Head of caudate nucleus (tissue), 42 donors: ENCODE data around the gene GRAP2.
"Not testable (repeated sequence)": the region's sequence is repeated elsewhere in the genome, so short reads cannot be mapped to it uniquely, and the experiment has no call there.

ENCODE experiments used
- DNase-seq, 42 donors: peaks; one replicate each; pipeline versions ENCODE4 v3.0.0 to v3.0.0-alpha.2; 2020 to 2021; ENCODE audit warnings: mixed read lengths in 7 of 42
- intact Hi-C: fragments of 100-400 bp; cut with DNase I; formaldehyde crosslinking; loops from one replicate; pipeline ENCODE4 v1.15.0; 2022

GRAP2 gene

DNA sequence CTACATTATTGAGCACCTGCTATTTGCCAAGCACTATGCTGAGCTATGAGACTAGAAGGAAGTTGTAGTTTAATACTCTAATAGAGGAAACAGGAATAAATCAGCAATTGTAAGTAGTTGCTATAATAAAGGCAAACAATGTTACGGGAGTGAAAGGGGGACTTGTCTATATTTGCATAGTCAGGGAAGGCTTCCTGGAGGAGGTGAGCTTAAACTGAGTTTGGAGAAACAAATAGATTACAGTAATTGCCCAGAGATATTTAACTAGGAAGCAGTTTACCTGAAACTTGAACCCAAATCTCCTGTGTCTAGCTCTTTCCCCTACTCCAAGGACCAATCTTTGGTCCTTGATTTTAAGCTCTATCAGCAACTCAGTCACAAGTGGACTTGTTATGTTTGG is 5.2 kb upstream of the GRAP2 start:
- DNase-seq, result no peak
- intact Hi-C loops, result no loop called here

DNA sequence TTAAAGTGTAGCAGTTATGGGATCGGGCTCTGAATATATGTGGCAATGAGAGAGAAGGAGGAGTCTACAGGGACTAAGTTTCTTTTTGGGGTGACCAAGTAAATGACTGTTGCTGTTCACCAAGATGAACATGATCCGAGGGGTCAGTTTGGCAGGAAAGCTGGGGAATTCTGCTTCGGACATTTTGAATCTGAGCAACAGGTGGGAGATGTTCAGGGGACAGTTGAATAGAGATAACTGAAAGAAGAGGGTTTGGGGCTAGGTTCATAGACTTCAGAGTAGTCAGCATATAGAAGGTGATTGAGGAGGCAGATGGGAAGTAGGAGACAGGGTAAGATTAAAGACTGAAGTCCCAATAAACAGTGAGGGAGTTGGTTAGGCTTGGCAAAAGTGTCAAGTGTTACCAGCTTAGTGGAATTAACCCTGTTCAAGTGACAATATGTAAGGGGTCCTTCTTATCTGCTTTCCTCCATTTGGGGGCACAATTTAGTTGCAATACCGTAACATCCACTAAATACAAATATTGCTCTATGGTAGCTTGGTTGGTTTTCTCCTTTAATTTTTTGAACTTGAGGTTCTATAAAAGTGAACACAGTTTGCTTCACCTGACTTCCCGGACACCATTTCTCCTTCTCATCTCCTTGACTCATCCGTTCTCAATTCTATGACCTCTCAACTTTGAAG is 4.4 kb upstream of the GRAP2 start:
- intact Hi-C loops, result no loop called here

DNA sequence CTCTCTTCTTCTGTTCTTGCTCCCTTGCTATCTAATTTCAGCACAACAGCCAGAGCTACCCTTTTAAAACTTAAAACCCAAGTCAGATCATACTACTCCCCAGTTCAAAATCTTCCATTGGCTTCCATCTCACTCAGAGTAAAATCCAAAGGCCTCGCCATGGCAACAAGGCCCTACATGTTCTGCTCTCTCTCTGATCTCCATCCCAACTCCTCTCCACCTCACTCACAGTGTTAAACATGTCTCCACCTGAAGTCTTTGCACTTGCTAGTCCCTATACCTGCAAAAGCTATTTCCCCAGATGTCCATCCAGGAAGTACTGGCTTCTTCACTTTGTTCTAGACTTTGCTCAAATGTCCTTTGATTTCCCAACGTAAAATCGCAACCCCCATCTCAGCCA is 3.0 kb upstream of the GRAP2 start:
- intact Hi-C loops, result no loop called here
- no peak for DNase-seq

More for the DNA sequence above, 4.4 kb upstream of the GRAP2 start:
- no peak for DNase-seq

DNA sequence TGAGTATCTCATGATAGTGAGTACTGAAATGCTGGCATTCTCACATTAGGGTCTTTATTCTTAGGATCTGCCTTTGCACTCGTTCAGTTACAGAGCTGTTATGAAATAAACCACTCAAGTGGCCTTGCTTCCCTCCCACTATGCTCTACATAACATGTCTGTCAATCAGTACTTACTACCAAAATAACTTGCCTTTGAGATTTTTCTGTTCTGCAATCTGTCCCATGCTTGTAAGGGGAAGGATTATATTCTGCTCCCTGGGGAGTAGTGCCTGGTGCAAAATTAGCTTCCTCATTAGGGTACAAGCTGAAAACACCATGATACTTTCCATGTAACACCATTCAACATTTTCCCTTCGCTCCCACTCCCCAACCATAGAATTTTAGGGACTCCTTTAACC is 1.9 kb upstream of the GRAP2 start:
- intact Hi-C loops, result no loop called here
- DNase-seq, result no peak

DNA sequence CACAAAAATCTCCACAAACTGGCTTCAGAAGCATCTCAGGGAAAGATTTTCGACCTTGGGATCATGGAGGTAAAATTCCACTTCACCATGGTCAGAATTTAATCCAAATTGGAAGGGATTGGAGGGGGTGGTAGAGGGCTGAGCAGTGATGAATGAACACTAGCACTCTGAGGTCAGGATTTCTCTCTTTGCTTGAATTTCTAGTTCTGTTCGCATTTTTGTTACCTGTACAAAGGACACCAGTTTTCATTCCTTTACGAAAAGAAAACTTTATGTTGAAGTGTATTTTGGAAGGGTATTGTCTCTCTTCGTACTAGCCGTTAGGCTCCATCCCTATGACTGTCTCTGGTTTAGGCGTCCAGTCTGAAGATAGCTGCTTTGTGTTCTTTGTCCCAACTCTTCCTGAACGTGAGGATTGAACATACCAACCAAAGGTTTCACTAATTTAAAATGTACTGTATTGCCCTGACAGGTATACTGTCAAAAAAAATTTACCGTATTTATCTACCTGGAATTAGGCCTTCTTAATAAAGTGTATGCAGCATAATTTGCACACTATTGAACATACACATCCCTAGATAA is 772 bp downstream of the GRAP2 start:
- DNase-seq, result no peak
- intact Hi-C loops, result no loop called here

DNA sequence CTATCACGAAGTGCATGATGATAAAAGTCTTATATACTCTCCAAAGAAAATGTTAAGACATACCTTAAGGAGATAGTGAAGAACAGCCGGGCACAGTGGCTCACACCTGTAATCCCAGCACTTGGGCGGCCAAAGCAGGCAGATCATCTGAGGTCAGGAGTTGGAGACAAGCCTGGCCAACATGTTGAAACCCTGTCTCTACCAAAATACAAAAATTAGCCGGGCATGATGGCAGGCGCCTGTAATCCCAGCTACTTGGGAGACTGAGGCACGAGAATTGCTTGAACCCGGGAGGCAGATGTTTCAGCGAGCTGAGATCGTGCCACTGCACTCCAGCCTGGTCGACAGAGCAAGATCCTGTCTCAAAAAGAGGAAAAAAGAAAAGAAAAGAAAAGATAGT is 3.1 kb downstream of the GRAP2 start:
- DNase-seq, intact Hi-C loops: not testable (repeated sequence)

DNA sequence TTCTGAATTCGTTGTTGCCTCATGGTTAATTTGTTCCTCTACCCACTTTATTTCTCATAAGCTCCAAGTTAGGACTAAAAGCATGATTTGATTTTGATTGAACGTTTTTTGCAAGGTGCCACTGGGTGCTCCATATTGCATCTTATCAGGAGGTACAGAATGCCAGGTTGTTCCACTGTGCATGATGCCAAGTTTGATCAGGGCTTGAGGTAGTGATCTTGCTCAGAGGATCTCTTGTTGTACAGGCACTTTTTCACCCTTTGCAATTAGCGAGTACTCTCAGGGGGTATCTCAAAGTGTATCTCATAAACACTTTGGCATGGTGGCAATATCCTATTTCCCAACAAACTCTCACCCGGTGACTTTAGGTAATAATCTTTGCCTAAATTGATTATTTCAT is 4.0 kb downstream of the GRAP2 start:
- intact Hi-C loops, result no loop called here
- no peak for DNase-seq

DNA sequence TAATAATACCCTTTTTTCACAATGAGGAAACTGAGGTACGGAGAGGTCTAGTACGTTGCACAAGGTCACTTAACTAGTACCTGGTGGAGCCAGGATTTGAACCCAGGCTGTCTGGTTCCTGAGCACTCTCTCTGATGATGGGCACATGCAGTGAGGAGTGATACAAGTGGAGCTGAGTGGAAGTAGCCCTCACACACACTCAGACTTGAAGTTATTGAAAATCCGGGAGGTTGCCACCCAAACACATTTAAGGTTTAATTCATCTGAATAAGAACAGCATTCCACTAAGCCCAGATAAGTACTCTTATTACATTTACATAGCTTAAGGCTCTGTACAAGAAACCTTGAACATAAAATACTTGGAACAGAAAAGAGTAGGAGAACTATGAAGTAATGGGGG is 4.8 kb downstream of the GRAP2 start:
- no peak for DNase-seq
- intact Hi-C loops, result no loop called here

DNA sequence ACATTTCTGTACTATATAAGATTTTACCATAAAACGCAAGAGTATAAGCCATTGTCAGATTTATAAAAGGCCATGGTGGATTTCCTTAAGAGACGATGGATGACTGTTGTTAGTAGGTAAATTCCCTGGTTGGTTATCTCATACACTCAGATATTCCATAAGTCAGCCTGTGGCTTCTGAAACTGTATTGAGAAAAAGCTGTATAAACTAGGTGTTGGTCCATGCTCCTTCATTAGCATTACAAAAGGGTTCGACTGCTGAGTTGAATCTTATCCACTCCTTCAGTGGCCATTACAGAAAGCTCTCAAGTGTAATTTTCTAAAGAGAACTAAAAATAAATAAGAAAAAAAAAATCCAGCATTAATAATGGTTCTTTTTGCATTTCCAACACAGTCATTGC is 5.3 kb downstream of the GRAP2 start:
- intact Hi-C loops, result no loop called here

DNA sequence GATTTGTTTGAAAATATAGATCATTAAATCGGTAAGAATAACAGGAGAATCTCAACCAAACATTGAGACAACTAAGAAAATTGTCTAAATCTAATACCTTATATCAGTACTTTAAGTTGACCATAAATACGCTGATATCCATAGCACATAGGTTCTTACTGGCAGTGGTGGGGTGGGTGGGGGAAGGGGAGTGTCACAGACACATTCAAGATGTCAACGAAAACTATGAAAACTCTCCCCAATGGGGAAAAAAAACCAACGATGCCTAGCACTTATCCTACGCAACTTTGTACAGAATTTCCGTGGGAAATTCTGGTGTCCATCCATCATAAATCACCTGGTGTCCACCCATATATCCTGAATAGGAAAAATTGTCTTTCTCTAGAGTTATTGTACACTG is 6.2 kb downstream of the GRAP2 start:
- intact Hi-C loops, result no loop called here
- no peak for DNase-seq

More for the DNA sequence above, 5.3 kb downstream of the GRAP2 start:
- DNase-seq, result no peak

DNA sequence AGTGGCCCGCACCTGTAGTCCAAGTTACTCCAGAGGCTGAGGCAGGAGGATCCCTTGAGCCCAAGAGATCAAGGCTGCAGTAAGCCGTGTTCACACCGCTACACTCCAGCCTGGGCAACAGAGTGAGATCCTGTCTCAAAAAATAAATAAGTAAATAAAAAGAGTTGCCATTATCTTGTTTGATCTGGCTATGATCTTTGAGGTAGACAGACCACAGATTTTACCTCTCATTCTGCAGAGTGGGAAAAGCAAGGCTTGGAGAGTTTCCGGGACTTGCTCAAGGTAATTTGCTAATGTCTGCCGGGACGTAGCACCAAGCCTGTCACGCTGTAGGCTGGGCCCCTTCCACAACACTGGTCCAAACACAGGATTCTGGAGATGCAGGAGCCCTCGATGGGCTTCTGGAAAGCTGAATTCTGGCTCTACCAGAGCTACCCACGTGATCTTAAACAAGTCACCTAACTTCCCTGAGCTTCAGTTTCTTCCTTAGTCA is 6.8 kb downstream of the GRAP2 start:
- no peak for DNase-seq
- intact Hi-C loops, result no loop called here

DNA sequence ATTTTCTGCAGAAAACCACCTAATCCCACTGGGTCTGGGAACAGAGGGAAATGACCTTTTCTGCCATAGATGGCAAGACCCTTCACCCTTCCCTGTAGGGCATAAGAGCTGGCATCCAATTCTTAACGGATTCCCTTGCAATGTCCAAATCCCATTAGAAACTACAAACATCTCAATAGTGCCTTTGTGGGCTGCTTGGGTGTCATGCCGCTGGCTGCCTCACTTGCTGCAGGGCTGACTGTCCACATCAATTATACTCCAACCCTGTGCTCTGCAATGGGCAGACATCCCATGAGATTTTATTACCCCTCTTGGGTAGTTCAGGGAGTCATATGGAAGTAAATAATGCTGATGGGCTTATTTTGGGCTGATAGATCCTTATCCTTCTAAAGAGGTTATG is 7.3 kb downstream of the GRAP2 start:
- intact Hi-C loops, result no loop called here
- no peak for DNase-seq

DNA sequence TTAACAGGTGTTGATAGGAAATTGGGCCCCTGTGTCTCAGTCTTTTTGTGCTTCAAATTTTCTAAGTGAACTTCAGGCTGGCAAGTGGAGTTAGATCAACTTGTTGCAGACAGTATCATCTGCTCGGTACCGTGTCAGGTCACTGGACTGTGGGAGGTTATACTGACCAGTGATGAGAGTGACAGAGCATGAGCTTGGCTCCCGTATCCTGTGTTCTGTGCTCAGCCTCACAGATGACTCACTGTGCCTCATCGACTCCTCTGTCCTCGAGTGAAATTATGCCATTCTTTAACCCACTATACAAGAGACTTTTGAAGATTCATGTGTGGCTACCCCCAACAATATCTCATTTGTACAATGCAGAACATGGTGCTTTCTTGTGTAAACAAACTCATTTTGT is 7.9 kb downstream of the GRAP2 start:
- no peak for DNase-seq
- intact Hi-C loops, result no loop called here

DNA sequence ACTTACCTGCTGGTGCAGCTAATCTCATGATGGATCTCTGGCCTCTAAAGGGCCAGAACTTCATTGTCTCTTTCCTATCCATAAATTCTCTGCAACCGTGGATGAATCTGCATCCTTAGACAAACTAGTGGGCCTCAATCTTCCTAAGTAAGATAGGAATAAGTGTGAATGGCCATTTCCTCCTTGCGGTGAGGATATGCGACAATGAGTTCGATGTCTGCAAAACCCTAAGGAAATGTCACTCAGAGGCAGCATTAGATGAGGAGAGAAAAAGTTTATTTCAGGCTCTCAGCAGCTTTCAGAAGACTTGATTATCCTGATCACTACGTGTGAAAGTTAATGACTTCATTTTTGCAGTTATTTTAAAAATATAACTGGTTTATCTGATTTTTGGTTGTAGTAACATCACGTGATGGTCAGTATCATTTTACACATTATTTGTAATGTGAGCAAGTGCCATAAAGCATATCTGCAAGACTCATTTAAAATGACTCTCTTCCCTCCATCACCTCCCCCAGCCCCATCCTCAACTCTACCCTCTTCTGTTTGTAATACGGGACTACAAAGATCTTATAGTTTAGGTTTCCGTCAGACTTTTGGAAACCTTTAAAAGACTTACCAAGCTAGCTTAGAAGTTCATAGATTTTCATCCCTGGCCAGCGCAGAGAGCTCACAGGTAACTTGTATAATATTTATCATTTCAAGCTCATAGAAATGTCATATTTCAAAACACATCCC is 10.2 kb downstream of the GRAP2 start:
- intact Hi-C loops, result no loop called here

DNA sequence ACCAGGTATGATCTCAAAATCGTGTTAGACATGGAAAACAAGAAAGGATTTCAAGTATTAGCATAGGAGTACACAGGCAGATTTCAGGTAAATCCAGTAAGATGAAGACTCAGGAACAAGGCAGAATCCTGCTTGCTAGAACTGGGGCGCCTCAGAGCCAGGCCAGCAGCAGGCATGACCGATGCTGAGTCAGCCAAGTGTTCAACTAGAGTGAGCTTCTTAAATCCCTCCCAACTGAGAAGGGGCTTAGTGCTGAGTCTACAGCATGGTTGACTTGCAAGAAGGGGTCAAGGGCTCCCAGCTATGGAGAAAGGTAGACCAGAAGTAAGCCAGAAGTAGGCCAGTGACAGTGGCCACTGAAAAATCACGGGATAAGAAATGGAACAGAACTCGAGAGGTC is 12.4 kb downstream of the GRAP2 start:
- no peak for DNase-seq
- intact Hi-C loops, result no loop called here

More for the DNA sequence above, 10.2 kb downstream of the GRAP2 start:
- DNase-seq, result no peak

DNA sequence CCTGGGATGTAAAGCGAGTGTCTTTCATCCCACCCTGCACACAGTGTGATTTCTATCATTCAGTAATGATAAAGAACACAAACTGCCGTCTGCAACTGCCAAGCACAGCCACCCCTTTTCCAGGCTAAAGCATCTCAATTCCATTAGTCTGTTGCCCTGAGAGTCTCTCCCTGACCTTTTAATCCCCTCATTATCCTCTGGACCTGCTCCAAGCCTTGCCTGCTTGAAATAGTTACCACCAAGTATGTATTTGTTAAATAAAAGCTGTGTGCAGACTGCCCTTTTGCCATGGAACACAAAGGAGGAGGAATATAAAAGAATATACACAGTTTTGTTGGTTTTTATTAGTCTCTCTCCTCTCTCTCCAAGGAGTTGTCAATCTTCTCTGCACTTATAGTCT is 13.0 kb downstream of the GRAP2 start:
- intact Hi-C loops, result no loop called here
- DNase-seq, result no peak

DNA sequence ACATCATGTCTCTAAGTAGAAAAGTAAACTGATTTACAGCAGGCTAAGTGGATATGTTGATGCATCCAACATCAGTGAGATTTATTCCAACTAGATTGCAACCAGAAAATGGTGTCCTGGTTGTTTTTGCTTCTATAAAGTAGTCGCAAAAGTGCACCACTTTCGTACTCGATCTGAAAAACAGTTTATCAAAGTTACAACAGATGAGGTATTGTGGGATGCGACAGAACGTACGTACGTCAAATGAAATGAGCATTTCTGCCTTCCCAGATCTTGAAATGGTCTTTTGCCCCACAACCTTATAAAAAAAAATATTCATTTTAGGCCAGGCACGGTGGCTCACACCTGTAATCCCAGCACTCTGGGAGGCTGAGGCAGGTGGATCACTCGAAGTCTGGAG is 13.7 kb downstream of the GRAP2 start:
- DNase-seq, result no peak
- intact Hi-C loops, result no loop called here

DNA sequence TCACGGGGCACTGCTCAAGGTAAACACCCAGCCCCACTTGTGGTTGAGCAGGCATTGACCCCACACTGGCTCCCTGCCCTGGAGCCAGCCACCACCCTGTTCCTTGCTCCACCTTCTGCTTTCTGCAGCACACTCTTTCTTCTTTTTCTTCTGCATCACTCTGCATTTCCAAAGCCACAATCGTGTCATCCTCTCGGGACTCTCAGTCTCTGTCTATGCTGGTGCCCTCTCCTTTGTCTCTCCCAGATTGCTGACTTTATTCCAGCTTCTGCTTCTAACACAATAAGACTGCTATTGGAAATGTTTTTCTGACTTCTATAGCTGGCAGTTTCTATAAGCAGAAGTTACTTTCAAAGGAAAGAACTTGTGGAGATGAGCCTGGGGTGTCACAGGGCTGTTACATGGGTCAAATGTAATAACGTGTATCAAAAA is 14.4 kb downstream of the GRAP2 start:
- no peak for DNase-seq
- intact Hi-C loops, result no loop called here

DNA sequence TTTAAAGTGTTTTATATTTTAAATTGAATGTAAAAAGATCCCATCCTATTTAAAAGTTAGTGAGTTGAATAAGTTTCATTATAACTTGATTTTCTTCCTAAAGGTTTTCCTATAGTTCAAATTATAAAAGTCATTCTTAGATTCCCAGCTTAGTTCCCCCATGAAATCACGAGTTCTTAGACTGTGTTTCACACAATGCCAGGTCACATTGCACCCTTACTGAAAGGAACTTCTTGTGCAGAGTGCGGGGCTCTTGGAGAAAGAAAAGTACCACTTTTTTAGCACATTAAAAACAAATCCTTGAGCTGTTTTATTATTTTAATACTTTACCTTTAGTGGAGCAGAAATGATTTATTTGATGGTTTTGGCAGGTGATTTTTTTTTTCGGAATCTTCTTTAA is 15.6 kb downstream of the GRAP2 start:
- no peak for DNase-seq
- intact Hi-C loops, result no loop called here

DNA sequence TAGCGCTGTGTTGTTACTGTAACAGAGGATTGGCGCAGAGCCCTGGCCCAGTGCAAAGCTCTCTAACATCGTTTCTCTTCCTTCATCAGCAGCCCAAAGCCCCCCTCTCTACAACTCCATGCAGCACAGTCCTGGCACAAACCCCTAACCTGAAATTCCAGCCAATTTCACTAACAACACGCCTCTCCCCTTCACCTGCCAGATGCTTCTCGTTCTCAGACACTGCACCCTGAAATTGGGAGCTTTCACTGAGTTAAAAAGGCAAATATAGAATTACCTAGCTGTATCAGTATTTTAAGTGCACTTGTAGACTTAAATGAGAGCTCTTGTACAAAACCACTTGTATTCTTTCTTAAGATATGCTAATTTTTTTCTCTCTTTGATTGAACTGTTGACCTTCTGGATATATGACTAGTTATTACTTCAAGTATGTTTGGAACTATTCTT is 16.3 kb downstream of the GRAP2 start:
- no peak for DNase-seq
- intact Hi-C loops, result no loop called here
